A673 (cell line): ENCODE data around the gene SGO2.

Experiments used
- CTCF ChIP-seq: fragments of 300-800, 200-600 bp; sonication (generic); conservative IDR thresholded peaks from 2 replicates; pipeline ENCODE4 v1.5.1; 2017; ENCODE audit warnings: low read depth, mild to moderate bottlenecking, antibody characterized with exemption, low read length, moderate library complexity, mixed read lengths
- EZH2 ChIP-seq: fragments of 200-600 bp; sonication (generic); IDR thresholded peaks from 2 replicates; pipeline ENCODE4 v1.6.1; 2017; ENCODE audit warnings: borderline replicate concordance, low read depth, mild to moderate bottlenecking, mixed read lengths, antibody characterized with exemption, low read length; ENCODE audit not compliant: poor library complexity, severe bottlenecking

GRCh38 chr2:200599206-200599605, 73.2 kb downstream of the SGO2 start:
- TF ChIP-seq EZH2 (no peak), CTCF (no peak)
